A549 (cell line): Measurements from ENCODE around the gene NEK11.

Experiments used
- BHLHE40 ChIP-seq: IDR thresholded peaks from 2 replicates; pipeline ENCODE4 v1.6.1; 2012; ENCODE audit warnings: low read depth, low read length, inconsistent platforms
- CBX2 ChIP-seq: fragments of 200-600 bp; sonication (generic); IDR thresholded peaks from 2 replicates; pipeline ENCODE4 v1.6.1; 2016; ENCODE audit warnings: low read depth, mild to moderate bottlenecking, borderline replicate concordance
- CHD2 ChIP-seq: fragments of 150-350 bp; IDR thresholded peaks from 2 replicates; pipeline ENCODE4 v1.6.1; 2014; ENCODE audit warnings: low read length; ENCODE audit not compliant: partially characterized antibody
- MYC ChIP-seq: IDR thresholded peaks from 2 replicates; pipeline ENCODE4 v1.6.1; 2012; ENCODE audit warnings: mild to moderate bottlenecking, inconsistent platforms, low read length, improper control_type of control experiment, borderline replicate concordance
- PBX3 ChIP-seq: IDR thresholded peaks from 2 replicates; pipeline ENCODE4 v1.6.1; 2012
- POLR2A ChIP-seq: IDR thresholded peaks from 2 replicates; pipeline ENCODE4 v1.6.1; 2012; ENCODE audit warnings: mild to moderate bottlenecking, low read length
- RFX5 ChIP-seq: fragments of 450-650 bp; IDR thresholded peaks from 2 replicates; pipeline ENCODE4 v1.7.1; 2014; ENCODE audit warnings: antibody characterized with exemption, mild to moderate bottlenecking, moderate library complexity
- USF2 ChIP-seq: fragments of 450-650 bp; IDR thresholded peaks from 2 replicates; pipeline ENCODE4 v1.6.1; 2014; ENCODE audit warnings: antibody characterized with exemption
- ZC3H11A ChIP-seq: fragments of 450-650 bp; IDR thresholded peaks from 2 replicates; pipeline ENCODE4 v1.6.1; 2014; ENCODE audit warnings: antibody characterized with exemption, mild to moderate bottlenecking
- ZSCAN20 ChIP-seq: fragments of 250-450 bp; sonication (Bioruptor Pico); IDR thresholded peaks from 2 replicates; pipeline ENCODE4 v1.8.0; 2022; ENCODE audit warnings: mild to moderate bottlenecking, moderate library complexity
- TF ChIP-seq, protein P1 (sequence below): fragments of >200 bp; sonication (Bioruptor Twin); formaldehyde crosslinking; IDR thresholded peaks from 3 replicates; pipeline ENCODE4 v1.5.1; 2016
- TF ChIP-seq, protein P2 (sequence below): fragments of >200 bp; sonication (Bioruptor Twin); formaldehyde crosslinking; IDR thresholded peaks from 3 replicates; pipeline ENCODE4 v1.6.1; 2016

DNA sequence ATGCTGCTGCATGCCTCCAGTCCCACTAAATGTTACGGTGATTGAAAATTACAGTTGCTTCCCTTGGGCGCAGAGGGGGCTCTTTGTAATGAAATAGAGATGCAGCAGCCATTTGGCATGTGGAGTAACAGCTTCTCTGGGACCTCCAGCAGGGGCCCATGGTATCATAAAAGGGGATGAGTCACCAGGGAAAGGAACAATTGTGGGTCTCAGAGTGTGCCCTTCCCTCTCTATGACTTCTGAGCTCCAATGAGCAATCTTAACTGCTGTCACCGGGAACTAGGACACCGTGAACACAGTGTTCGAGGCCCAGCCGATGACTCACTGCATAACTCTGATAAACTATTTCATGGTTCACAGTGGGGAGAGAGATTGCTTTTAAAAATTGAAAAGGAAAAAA, 190.1 kb downstream of the NEK11 start:
- TF ChIP-seq, protein P1, sequence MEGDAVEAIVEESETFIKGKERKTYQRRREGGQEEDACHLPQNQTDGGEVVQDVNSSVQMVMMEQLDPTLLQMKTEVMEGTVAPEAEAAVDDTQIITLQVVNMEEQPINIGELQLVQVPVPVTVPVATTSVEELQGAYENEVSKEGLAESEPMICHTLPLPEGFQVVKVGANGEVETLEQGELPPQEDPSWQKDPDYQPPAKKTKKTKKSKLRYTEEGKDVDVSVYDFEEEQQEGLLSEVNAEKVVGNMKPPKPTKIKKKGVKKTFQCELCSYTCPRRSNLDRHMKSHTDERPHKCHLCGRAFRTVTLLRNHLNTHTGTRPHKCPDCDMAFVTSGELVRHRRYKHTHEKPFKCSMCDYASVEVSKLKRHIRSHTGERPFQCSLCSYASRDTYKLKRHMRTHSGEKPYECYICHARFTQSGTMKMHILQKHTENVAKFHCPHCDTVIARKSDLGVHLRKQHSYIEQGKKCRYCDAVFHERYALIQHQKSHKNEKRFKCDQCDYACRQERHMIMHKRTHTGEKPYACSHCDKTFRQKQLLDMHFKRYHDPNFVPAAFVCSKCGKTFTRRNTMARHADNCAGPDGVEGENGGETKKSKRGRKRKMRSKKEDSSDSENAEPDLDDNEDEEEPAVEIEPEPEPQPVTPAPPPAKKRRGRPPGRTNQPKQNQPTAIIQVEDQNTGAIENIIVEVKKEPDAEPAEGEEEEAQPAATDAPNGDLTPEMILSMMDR = no peak
- TF ChIP-seq ZC3H11A (no peak), RFX5 (no peak), USF2 (no peak), ZSCAN20 (CRISPR knock-in tag) (no peak), POLR2A (no peak), BHLHE40 (no peak), CHD2 (no peak), MYC (no peak), CBX2 (no peak), PBX3 (no peak)
- TF ChIP-seq, protein P2, sequence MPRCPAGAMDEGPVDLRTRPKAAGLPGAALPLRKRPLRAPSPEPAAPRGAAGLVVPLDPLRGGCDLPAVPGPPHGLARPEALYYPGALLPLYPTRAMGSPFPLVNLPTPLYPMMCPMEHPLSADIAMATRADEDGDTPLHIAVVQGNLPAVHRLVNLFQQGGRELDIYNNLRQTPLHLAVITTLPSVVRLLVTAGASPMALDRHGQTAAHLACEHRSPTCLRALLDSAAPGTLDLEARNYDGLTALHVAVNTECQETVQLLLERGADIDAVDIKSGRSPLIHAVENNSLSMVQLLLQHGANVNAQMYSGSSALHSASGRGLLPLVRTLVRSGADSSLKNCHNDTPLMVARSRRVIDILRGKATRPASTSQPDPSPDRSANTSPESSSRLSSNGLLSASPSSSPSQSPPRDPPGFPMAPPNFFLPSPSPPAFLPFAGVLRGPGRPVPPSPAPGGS = no peak
